Lower lobe of right lung (tissue), 2 donors: ENCODE data around the gene HMCN2. TPM values are rescaled to one million over a fixed set of nuclear protein-coding genes. Genes with fewer than 3 reads are reported as not detected.
A peak's percentile ranks its signal among the peaks of the same experiment; 100 is the strongest.

Experiments used
- ATAC-seq, 2 donors: fragments of 200-7000 bp; cut with Tn5 transposase; one replicate each; pipeline ENCODE4 v1.9.1; 2020 to 2022; ENCODE audit warnings: mild to moderate bottlenecking in 2 of 2, moderate library complexity in 2 of 2
- DNase-seq: peaks from one replicate; pipeline ENCODE4 v3.0.0-alpha.2; 2020
- H3K27ac ChIP-seq: fragments of 200-600 bp; one replicate; pipeline ENCODE4 v1.8.0; 2022
- H3K27me3 ChIP-seq: fragments of 200-600 bp; one replicate; pipeline ENCODE4 v1.8.0; 2022; ENCODE audit warnings: low read depth
- H3K36me3 ChIP-seq: fragments of 200-600 bp; one replicate; pipeline ENCODE4 v1.8.0; 2022; ENCODE audit warnings: mild to moderate bottlenecking
- H3K4me1 ChIP-seq: fragments of 200-600 bp; one replicate; pipeline ENCODE4 v1.8.0; 2022
- H3K4me3 ChIP-seq: fragments of 200-600 bp; one replicate; pipeline ENCODE4 v1.8.0; 2022; ENCODE audit warnings: mild to moderate bottlenecking
- H3K9me3 ChIP-seq: fragments of 200-600 bp; one replicate; pipeline ENCODE4 v1.8.0; 2022
- intact Hi-C: fragments of 100-400 bp; cut with DNase I; formaldehyde crosslinking; loops from one replicate; pipeline ENCODE4 v1.11.0; 2022
- total RNA-seq: library from RNA; stranded (reverse); fragmentation: NEBNext Ultra II Directional; extraction: Animal tissue kit (Norgen Biotek cat#: 25700); gene quantifications from one replicate; pipeline ENCODE4 v1.2.1, GENCODE V29; 2021
- TF ChIP-seq, protein P1 (sequence below): fragments of 200-600 bp; IDR thresholded peaks from one replicate; pipeline ENCODE4 v1.8.0; 2022; ENCODE audit warnings: antibody characterized with exemption, mild to moderate bottlenecking
- donor health status: DM: no; HTN: yes; CAD: no; lungs with severe emphysema.

Gene HMCN2
- total RNA-seq, 1 donor from 2014 or later = 4.7 TPM

DNA sequence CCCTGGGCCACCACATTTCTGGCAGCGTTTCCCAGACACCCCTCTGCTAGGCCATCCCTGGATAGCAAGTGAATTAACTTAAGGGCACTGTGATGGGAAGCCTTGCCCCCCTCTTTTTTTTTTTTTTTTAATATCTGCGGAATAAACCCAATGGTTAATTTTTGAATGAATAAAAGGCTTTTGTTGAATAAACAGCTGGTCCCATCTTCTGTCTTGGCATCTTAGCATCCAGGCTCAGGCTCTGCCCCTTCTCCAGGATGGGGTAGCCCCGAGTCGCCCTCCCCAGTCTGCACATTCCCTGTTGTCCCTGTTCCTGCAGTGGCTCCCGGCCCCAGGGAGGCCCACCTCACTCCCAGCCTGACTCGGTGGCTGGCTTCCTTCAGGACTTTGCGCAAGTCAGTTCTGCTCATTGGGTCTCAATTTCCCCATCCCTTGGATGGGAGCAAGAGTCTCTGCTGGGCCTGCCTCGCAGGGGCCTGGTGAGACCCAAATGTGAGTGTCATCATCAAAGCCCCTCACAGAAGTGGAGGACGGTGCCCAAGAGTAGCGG lies 29.0 kb upstream of the HMCN2 start:
- no peak for ATAC-seq
- peaks cover 20% of the 10 kb centered on the region for H3K4me1 ChIP-seq
- no peaks in the 10 kb centered on the region for H3K9me3 ChIP-seq
- TF ChIP-seq, protein P1, sequence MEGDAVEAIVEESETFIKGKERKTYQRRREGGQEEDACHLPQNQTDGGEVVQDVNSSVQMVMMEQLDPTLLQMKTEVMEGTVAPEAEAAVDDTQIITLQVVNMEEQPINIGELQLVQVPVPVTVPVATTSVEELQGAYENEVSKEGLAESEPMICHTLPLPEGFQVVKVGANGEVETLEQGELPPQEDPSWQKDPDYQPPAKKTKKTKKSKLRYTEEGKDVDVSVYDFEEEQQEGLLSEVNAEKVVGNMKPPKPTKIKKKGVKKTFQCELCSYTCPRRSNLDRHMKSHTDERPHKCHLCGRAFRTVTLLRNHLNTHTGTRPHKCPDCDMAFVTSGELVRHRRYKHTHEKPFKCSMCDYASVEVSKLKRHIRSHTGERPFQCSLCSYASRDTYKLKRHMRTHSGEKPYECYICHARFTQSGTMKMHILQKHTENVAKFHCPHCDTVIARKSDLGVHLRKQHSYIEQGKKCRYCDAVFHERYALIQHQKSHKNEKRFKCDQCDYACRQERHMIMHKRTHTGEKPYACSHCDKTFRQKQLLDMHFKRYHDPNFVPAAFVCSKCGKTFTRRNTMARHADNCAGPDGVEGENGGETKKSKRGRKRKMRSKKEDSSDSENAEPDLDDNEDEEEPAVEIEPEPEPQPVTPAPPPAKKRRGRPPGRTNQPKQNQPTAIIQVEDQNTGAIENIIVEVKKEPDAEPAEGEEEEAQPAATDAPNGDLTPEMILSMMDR = peak; percentile 7
- DNase-seq = peak; percentile 15
- intact Hi-C loops = loop anchor here (10.0 kb wide), 1 partner anchor 132 kb away; no protein-coding TSS in a partner anchor
- no peaks in the 10 kb centered on the region for H3K27me3 ChIP-seq
- H3K36me3 ChIP-seq = no peaks in the 10 kb centered on the region
- H3K27ac ChIP-seq = no peak overlapping the region
- H3K4me3 ChIP-seq = no peak overlapping the region

DNA sequence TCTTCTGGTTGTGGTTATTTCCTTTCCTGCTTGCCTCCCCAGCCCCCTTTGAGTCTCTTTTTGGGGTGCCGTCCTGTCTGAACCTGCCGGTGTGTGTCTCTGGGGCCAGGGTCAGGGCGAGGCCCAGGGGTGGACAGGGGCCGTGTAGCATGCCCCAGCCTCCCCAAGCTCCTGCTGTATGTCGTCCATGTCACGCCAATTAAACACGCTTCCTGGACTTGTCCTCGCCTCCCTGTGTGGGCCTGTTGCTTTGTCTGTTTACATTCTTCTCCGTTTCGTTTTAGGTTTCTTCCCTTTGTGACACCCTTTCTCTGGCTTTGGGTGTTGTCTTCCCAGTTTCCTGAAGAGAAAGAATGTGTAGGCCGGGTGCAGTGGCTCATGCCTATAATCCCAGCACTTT lies 28.5 kb upstream of the HMCN2 start:
- Histone ChIP-seq H3K4me3 (no peak overlapping the region), H3K4me1 (peaks cover 20% of the 10 kb centered on the region), H3K27ac (peak overlapping the region; percentile 36), H3K27me3 (no peaks in the 10 kb centered on the region), H3K9me3 (no peaks in the 10 kb centered on the region), H3K36me3 (no peaks in the 10 kb centered on the region)
- DNase-seq (no peak), ATAC-seq (no peak)
- TF ChIP-seq, protein P1 = no peak
- intact Hi-C loops = loop anchor here (10.0 kb wide), 1 partner anchor 132 kb away; no protein-coding TSS in a partner anchor

DNA sequence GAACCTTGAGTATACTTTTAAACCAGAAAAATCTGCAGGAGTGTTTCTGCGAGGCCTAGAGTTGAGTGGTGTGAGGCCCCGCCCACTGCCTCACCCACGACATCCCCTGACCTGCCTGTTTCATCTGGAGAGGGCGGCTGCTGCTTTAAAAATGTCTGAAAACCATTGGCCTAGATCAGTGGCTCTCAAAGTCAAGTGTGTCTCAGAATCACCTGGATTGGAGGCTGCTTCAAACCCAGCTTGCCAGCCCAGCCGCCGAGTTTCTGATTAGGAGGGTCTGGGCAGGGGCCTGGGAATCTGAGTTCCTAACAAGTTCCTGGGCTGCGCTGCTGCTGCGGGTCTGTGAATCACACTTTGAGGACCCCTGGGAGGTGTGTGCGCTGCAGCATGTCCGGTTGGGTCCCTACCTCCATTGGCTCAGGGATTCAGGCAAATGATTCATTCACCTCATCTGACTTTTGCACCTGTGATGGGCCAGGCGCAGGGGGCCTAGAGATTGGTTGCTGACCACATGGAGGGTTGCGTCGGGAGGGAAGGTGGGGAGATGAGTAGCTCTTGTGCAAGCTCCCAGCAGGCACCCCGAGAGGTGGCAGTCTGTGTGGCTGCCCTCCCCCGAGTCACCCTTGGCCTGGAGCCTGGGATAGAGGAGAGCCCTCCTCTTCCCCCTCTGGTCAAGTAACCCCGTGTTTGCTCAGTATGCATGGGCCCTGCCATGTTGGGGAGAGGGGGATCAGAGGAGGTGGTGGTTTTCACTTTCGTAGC lies 27.6 kb upstream of the HMCN2 start:
- Histone ChIP-seq H3K27ac (peak overlapping the region; percentile 36), H3K27me3 (no peaks in the 10 kb centered on the region), H3K36me3 (no peaks in the 10 kb centered on the region), H3K9me3 (no peaks in the 10 kb centered on the region), H3K4me1 (peaks cover 23% of the 10 kb centered on the region), H3K4me3 (no peak overlapping the region)
- TF ChIP-seq, protein P1 = no peak
- ATAC-seq (peak; percentile 86 to 92), DNase-seq (peak; percentile 81)
- intact Hi-C loops = loop anchor here (10.0 kb wide), 1 partner anchor 133 kb away; no protein-coding TSS in a partner anchor

DNA sequence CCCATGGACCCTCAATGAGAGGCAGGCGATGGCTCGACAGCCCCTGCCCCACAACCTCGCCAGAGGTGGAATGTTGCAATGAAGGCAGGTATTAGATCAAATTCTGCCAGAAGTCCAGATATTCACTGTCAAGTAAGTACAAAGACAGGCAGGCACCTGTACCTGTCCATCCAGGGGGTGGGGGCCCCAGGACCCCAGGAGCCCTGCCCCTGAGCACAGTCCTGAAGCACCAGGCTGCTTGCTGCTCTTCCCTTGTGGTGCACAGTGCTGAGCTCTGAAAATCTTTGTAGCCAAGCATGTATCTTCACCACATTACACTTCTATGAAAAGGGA lies 26.2 kb upstream of the HMCN2 start:
- ATAC-seq = no peak
- Histone ChIP-seq H3K9me3 (no peaks in the 10 kb centered on the region), H3K4me1 (peaks cover 30% of the 10 kb centered on the region), H3K27me3 (no peaks in the 10 kb centered on the region), H3K36me3 (no peaks in the 10 kb centered on the region), H3K27ac (no peak overlapping the region), H3K4me3 (no peak overlapping the region)
- TF ChIP-seq, protein P1 = no peak
- DNase-seq = no peak
- intact Hi-C loops = loop anchor here (10.0 kb wide), 1 partner anchor 135 kb away; no protein-coding TSS in a partner anchor

DNA sequence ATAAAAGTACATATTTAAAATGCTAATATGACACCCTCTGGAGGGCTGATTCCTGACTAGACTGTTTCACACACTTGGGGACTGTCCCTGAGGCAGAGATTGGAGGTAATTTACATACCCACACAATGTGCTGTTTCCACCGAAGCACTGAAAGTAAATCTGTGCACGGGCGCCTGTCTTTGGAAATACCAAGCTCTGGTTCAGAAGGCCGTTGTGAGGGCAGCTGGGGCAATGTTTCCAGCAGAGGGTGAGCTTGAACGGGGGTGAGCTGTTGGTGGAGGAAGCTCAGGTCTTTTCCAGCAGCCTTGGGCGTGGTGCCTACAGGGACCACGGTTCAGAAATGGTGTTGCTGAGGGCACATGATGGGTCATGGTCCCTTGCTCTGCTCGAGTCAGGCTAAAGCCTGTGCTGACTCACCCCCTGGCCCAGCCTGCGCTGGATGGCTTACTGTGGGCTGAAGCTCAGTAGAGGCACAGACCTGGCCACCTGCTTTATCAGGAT lies 25.8 kb upstream of the HMCN2 start:
- no peaks in the 10 kb centered on the region for H3K9me3 ChIP-seq
- no peaks in the 10 kb centered on the region for H3K36me3 ChIP-seq
- intact Hi-C loops = loop anchor here (10.0 kb wide), 1 partner anchor 135 kb away; no protein-coding TSS in a partner anchor
- ATAC-seq (no peak), DNase-seq (no peak)
- peaks cover 30% of the 10 kb centered on the region for H3K4me1 ChIP-seq
- no peaks in the 10 kb centered on the region for H3K27me3 ChIP-seq
- H3K27ac ChIP-seq = no peak overlapping the region
- TF ChIP-seq, protein P1 = no peak
- H3K4me3 ChIP-seq = no peak overlapping the region
